ENCODE measurements around the gene COP1.
"Not testable (repeated sequence)": the region's sequence is repeated elsewhere in the genome, so short reads cannot be mapped to it uniquely, and the experiment has no call there.

The COP1 gene

DNA sequence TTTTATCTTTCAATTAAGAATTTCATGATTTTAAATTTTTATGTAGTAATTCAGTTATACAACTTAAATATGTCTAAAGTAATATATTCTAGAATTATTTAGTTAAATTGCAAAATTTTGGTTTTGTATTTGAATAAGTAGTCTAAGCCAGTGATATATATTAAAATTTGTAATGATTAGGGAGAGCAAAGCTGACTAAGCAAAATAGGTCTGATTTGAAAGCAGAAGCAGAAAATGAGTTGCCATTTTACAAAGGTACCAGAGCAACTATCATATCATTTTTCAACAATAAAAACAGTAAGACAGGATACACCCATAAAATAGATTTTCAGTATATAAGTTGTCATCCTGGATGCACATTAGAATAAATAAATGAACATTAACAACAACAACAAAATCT, 177.9 kb downstream of the COP1 start:
- no peak overlapping the region for H3K4me3 ChIP-seq (ENCODE audit: low read depth, low read length)
- no peaks in the 10 kb centered on the region for H3K4me1 ChIP-seq (ENCODE audit: control insufficient read depth, insufficient read depth, low read length)
- H3K27me3 ChIP-seq (ENCODE audit: control insufficient read depth, insufficient read depth, low read length) = no peaks in the 10 kb centered on the region
- H3K9ac ChIP-seq (ENCODE audit: low read depth, low read length) = no peak overlapping the region
- no peaks in the 10 kb centered on the region for H3K36me3 ChIP-seq (ENCODE audit: control insufficient read depth, insufficient read depth, low read length)
- no peaks in the 10 kb centered on the region for H3K9me3 ChIP-seq (ENCODE audit: control insufficient read depth, insufficient read depth, low read length)

DNA sequence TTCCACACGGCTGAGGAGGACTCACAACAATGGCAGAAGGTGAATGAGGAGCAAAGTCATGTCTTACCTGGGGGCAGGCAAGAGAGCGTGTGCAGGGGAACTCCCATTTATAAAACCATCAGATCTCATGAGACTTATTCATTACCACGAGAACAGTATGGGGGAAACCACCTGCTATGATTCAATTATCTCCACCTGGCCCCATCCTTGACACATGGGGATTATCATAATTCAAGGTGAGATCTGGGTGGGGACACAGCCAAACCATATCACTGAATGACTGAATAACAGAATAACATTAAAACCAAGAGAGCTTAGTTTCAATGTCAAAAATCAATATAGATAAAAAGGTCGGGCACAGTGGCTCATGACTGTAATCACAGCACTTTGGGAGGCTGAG, 179.2 kb downstream of the COP1 start:
- not testable (repeated sequence) for H3K9ac ChIP-seq (ENCODE audit: low read depth, low read length); H3K36me3 ChIP-seq (ENCODE audit: control insufficient read depth, insufficient read depth, low read length); H3K4me1 ChIP-seq (ENCODE audit: control insufficient read depth, insufficient read depth, low read length); H3K4me3 ChIP-seq (ENCODE audit: low read depth, low read length); H3K9me3 ChIP-seq (ENCODE audit: control insufficient read depth, insufficient read depth, low read length); H3K27me3 ChIP-seq (ENCODE audit: control insufficient read depth, insufficient read depth, low read length)

DNA sequence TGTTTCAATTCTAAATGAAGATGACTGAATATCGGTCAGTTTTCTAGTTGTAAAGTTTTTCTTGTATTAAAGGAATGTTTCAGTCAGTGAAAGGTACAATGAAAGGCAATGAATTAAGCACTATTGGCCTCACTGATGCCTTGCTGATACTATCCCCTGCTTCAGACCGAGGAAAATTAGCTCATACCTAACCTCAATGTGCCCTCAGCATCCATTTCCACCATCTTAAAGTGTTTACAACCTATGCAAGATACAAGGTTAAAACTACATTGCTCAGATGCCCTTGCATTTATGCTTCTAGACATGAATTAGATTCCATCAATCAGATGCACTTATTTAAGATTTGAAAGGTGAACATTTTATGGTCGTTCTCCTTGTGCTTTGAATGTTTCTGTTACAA, 184.5 kb downstream of the COP1 start:
- no peaks in the 10 kb centered on the region for H3K36me3 ChIP-seq (ENCODE audit: control insufficient read depth, insufficient read depth, low read length)
- no peak overlapping the region for H3K9ac ChIP-seq (ENCODE audit: low read depth, low read length)
- no peaks in the 10 kb centered on the region for H3K9me3 ChIP-seq (ENCODE audit: control insufficient read depth, insufficient read depth, low read length)
- no peaks in the 10 kb centered on the region for H3K4me1 ChIP-seq (ENCODE audit: control insufficient read depth, insufficient read depth, low read length)
- H3K4me3 ChIP-seq (ENCODE audit: low read depth, low read length) = no peak overlapping the region
- H3K27me3 ChIP-seq (ENCODE audit: control insufficient read depth, insufficient read depth, low read length) = no peaks in the 10 kb centered on the region

DNA sequence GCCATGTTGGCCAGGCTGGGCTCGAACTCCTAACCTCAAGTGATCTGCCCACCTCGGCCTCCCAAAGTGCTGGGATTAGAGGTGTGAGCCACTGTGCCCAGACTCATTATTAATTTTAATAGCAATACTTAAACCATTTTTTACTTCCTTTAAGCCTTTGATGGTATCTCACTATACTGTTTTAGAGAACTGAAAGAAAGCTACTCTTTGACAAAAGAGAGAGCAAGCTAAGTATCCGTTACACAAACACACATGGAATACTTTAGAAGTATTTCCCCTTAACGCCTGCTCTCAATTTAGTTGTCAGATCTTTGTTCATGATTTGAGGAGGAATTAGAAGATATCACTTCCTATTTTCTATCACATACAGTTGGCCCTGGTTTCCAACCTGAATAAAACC, 189.4 kb downstream of the COP1 start:
- H3K36me3 ChIP-seq (ENCODE audit: control insufficient read depth, insufficient read depth, low read length) = no peaks in the 10 kb centered on the region

DNA sequence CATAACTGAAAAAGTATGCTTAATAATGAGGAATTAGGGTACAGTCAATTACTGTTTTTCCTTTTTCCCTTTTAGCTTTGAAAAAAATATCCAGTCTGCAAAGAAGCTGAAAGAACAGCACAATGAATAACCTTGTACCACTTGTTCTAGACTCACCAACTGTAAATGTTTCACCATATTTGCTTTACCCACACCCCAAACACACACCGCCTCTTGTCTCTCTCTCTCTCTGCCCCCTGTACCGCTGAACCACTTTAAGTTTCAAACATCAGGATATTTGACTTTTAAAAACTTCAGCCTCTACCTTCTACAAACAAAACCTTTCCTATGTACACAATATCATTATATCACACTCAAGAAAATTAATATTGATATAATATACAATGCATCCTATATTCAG, 197.1 kb downstream of the COP1 start:
- Histone ChIP-seq H3K9me3 (ENCODE audit: control insufficient read depth, insufficient read depth, low read length) (peaks cover 5% of the 10 kb centered on the region), H3K4me1 (ENCODE audit: control insufficient read depth, insufficient read depth, low read length) (no peaks in the 10 kb centered on the region), H3K27me3 (ENCODE audit: control insufficient read depth, insufficient read depth, low read length) (no peaks in the 10 kb centered on the region), H3K36me3 (ENCODE audit: control insufficient read depth, insufficient read depth, low read length) (no peaks in the 10 kb centered on the region), H3K9ac (ENCODE audit: low read depth, low read length) (no peak overlapping the region), H3K4me3 (ENCODE audit: low read depth, low read length) (no peak overlapping the region)

More for the DNA sequence above, 189.4 kb downstream of the COP1 start:
- Histone ChIP-seq H3K9ac (ENCODE audit: low read depth, low read length) (no peak overlapping the region), H3K4me3 (ENCODE audit: low read depth, low read length) (no peak overlapping the region), H3K27me3 (ENCODE audit: control insufficient read depth, insufficient read depth, low read length) (no peaks in the 10 kb centered on the region), H3K9me3 (ENCODE audit: control insufficient read depth, insufficient read depth, low read length) (no peaks in the 10 kb centered on the region), H3K4me1 (ENCODE audit: control insufficient read depth, insufficient read depth, low read length) (no peaks in the 10 kb centered on the region)

DNA sequence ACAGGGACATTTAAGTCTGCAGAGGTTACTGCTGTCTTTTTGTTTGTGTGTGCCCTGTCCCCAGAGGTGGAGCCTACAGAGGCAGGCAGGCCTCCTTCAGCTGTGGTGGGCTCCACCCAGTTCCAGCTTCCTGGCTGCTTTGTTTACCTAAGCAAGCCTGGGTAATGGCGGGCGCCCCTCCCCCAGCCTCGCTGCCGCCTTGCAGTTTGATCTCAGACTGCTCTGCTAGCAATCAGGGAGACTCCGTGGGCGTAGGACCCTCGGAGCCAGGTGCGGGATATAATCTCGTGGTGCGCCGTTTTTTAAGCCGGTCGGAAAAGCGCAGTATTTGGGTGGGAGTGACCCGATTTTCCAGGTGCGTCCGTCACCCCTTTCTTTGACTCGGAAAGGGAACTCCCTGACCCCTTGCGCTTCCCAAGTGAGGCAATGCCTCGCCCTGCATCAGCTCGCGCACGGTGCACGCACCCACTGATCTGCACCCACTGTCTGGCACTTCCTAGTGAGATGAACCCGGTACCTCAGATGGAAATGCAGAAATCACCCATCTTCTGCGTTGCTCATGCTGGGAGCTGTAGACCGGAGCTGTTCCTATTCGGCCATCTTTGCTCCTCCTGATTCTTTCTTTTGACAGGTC, 199.2 kb downstream of the COP1 start:
- H3K9ac ChIP-seq (ENCODE audit: low read depth, low read length); H3K27me3 ChIP-seq (ENCODE audit: control insufficient read depth, insufficient read depth, low read length); H3K4me3 ChIP-seq (ENCODE audit: low read depth, low read length); H3K4me1 ChIP-seq (ENCODE audit: control insufficient read depth, insufficient read depth, low read length); H3K9me3 ChIP-seq (ENCODE audit: control insufficient read depth, insufficient read depth, low read length); H3K36me3 ChIP-seq (ENCODE audit: control insufficient read depth, insufficient read depth, low read length): not testable (repeated sequence)

DNA sequence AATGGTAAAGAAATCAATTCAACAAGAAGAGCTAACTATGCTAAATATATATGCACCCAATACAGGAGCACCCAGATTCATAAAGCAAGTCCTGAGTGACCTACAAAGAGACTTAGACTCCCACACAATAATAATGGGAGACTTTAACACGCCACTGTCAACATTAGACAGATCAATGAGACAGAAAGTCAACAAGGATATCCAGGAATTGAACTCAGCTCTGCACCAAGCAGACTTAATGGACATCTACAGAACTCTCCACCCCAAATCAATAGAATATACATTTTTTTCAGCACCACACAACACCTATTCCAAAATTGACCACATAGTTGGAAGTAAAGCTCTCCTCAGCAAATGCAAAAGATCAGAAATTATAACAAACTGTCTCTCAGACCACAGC, 212.4 kb downstream of the COP1 start:
- not testable (repeated sequence) for H3K27me3 ChIP-seq (ENCODE audit: control insufficient read depth, insufficient read depth, low read length); H3K9me3 ChIP-seq (ENCODE audit: control insufficient read depth, insufficient read depth, low read length)

DNA sequence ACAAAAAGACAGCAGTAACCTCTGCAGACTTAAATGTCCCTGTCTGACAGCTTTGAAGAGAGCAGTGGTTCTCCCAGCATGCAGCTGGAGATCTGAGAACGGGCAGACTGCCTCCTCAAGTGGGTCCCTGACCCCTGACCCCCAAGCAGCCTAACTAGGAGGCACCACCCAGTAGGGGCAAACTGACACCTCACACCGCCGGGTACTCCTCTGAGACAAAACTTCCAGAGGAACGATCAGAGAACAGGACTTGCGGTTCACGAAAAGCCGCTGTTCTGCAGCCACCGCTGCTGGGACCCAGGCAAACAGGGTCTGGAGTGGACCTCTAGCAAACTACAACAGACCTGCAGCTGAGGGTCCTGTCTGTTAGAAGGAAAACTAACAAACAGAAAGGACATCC, 214.3 kb downstream of the COP1 start:
- H3K36me3 ChIP-seq (ENCODE audit: control insufficient read depth, insufficient read depth, low read length); H3K27me3 ChIP-seq (ENCODE audit: control insufficient read depth, insufficient read depth, low read length); H3K9me3 ChIP-seq (ENCODE audit: control insufficient read depth, insufficient read depth, low read length); H3K4me3 ChIP-seq (ENCODE audit: low read depth, low read length); H3K4me1 ChIP-seq (ENCODE audit: control insufficient read depth, insufficient read depth, low read length); H3K9ac ChIP-seq (ENCODE audit: low read depth, low read length): not testable (repeated sequence)

More for the DNA sequence above, 212.4 kb downstream of the COP1 start:
- H3K36me3 ChIP-seq (ENCODE audit: control insufficient read depth, insufficient read depth, low read length); H3K4me3 ChIP-seq (ENCODE audit: low read depth, low read length); H3K4me1 ChIP-seq (ENCODE audit: control insufficient read depth, insufficient read depth, low read length); H3K9ac ChIP-seq (ENCODE audit: low read depth, low read length): not testable (repeated sequence)

DNA sequence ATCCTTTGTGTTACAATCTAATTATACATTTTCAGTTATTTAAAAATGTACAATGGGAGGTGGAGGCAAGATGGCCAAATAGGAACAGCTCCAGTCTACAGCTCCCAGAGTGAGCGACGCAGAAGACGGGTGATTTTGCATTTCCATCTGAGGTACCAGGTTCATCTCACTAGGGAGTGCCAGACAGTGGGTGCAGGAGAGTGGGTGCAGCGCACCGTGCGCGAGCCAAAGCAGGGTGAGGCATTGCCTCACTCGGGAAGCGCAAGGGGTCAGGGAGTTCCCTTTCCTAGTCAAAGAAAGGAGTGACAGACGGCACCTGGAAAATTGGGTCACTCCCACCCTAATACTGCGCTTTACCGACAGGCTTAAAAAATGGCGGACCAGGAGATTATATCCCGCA, 214.9 kb downstream of the COP1 start:
- not testable (repeated sequence) for H3K27me3 ChIP-seq (ENCODE audit: control insufficient read depth, insufficient read depth, low read length); H3K4me3 ChIP-seq (ENCODE audit: low read depth, low read length); H3K9me3 ChIP-seq (ENCODE audit: control insufficient read depth, insufficient read depth, low read length); H3K36me3 ChIP-seq (ENCODE audit: control insufficient read depth, insufficient read depth, low read length); H3K4me1 ChIP-seq (ENCODE audit: control insufficient read depth, insufficient read depth, low read length); H3K9ac ChIP-seq (ENCODE audit: low read depth, low read length)

DNA sequence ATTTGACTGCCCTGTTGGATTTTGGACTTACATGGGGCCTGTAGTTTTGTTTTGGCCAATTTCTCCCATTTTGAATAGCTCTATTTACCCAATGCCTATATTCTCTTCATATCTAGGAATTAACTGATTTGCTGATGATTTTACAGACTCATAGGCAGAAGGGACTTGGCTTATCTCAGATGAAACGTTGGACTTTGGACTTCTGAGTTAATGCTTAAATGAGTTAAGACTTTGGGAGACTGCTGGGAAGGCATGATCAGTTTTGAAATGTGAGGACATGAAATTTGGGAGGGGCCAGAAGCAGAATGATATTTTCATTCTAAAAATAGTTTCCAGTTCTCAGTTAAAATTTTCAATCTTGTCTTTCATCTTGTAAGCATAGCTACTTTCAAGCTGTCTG, 222.3 kb downstream of the COP1 start:
- no peaks in the 10 kb centered on the region for H3K4me1 ChIP-seq (ENCODE audit: control insufficient read depth, insufficient read depth, low read length)
- H3K9me3 ChIP-seq (ENCODE audit: control insufficient read depth, insufficient read depth, low read length) = peaks cover 2% of the 10 kb centered on the region
- H3K4me3 ChIP-seq (ENCODE audit: low read depth, low read length) = no peak overlapping the region
- no peaks in the 10 kb centered on the region for H3K27me3 ChIP-seq (ENCODE audit: control insufficient read depth, insufficient read depth, low read length)
- no peak overlapping the region for H3K9ac ChIP-seq (ENCODE audit: low read depth, low read length)
- peaks cover 10% of the 10 kb centered on the region for H3K36me3 ChIP-seq (ENCODE audit: control insufficient read depth, insufficient read depth, low read length)

DNA sequence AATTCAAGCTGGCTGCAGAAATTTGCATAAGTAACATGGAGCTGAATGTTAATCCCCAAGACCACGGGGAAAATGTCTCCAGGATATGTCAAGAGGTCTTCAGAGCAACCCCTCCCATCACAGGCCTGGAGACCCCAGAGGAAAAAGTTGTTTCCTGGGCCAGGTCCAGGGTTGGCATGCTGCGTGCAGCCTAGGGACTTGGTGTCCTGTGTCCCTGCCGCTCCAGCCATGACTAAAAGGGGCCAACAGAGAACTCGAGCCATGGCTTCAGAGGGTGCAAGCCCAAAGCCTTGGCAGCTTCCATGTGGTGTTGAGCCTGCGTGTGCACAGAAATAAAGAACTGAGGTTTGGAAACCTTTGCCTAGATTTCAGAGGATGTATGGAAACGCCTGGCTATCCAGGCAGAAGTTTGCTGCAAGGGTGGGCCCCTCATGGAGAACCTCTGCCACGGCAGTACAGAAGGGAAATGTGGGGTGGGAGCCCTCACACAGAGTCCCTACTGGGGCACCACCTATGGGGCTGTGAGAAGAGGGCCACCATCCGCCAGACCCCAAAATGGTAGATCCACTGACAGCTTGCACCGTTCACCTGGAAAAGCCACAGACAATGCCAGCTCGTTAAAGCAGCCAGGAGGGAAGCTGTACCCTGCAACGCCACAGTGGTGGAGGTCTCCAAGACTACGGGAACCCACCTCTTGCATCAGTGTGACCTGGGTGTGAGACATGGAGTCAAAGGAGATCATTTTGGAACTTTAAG, 222.9 kb downstream of the COP1 start:
- peaks cover 10% of the 10 kb centered on the region for H3K36me3 ChIP-seq (ENCODE audit: control insufficient read depth, insufficient read depth, low read length)
- no peaks in the 10 kb centered on the region for H3K4me1 ChIP-seq (ENCODE audit: control insufficient read depth, insufficient read depth, low read length)
- no peaks in the 10 kb centered on the region for H3K27me3 ChIP-seq (ENCODE audit: control insufficient read depth, insufficient read depth, low read length)
- no peak overlapping the region for H3K9ac ChIP-seq (ENCODE audit: low read depth, low read length)
- peaks cover 2% of the 10 kb centered on the region for H3K9me3 ChIP-seq (ENCODE audit: control insufficient read depth, insufficient read depth, low read length)
- H3K4me3 ChIP-seq (ENCODE audit: low read depth, low read length) = no peak overlapping the region

DNA sequence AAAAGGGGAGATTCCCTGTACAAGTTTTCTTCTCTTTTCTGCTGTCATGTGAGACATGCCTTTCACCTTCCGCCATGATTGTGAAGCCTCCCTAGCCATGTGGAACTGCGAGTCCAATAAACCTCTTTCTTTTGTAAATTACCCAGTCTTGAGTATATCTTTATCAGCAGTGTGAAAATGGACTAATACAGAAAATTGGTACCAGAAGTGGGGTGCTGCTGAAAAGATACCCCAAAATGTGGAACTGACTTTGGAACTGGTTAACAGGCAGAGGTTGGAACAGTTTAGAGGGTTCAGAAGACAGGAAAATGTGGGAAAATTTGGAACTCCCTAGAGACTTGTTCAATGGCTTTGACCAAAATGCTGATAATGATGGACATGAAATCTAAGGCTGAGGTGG, 223.7 kb downstream of the COP1 start:
- not testable (repeated sequence) for H3K9me3 ChIP-seq (ENCODE audit: control insufficient read depth, insufficient read depth, low read length); H3K4me3 ChIP-seq (ENCODE audit: low read depth, low read length); H3K9ac ChIP-seq (ENCODE audit: low read depth, low read length); H3K27me3 ChIP-seq (ENCODE audit: control insufficient read depth, insufficient read depth, low read length); H3K4me1 ChIP-seq (ENCODE audit: control insufficient read depth, insufficient read depth, low read length); H3K36me3 ChIP-seq (ENCODE audit: control insufficient read depth, insufficient read depth, low read length)

All from iPS-15b (cell line).